Gastrocnemius medialis (tissue), 4 donors: ENCODE data around the gene ANKRD18B. TPM values are rescaled to one million over a fixed set of nuclear protein-coding genes. Genes with fewer than 3 reads are reported as not detected.
"Not testable (repeated sequence)": the region's sequence is repeated elsewhere in the genome, so short reads cannot be mapped to it uniquely, and the experiment has no call there.

Experiments used
- ATAC-seq, 2 donors: fragments of 150-250 bp; one replicate each; pipeline ENCODE4 v1.9.1; 2016
- DNase-seq, 2 donors: peaks; one replicate each; pipeline ENCODE4 v3.0.0-alpha.2; 2019
- H3K27ac ChIP-seq, 4 donors: fragments of 200-600 bp; sonication (generic); 1 replicate in 1 of 4; 2 replicates in 3 of 4; pipeline ENCODE4 v1.5.1; 2016 to 2018; ENCODE audit warnings: mild to moderate bottlenecking in 2 of 4, moderate library complexity in 1 of 4
- H3K27me3 ChIP-seq, 3 donors: fragments of 200-600 bp; sonication (generic) in 2 of 3; 1 replicate in 1 of 3; 2 replicates in 2 of 3; pipeline versions ENCODE4 v1.5.1 to v1.6.0; 2016 to 2019; ENCODE audit warnings: mild to moderate bottlenecking in 1 of 3, moderate library complexity in 1 of 3
- H3K36me3 ChIP-seq, 2 donors: fragments of 200-600 bp; sonication (generic) in 1 of 2; one replicate each; pipeline ENCODE4 v1.5.1; 2017 to 2018
- H3K4me1 ChIP-seq, 2 donors: fragments of 200-600 bp; sonication (generic) in 1 of 2; one replicate each; pipeline ENCODE4 v1.5.1; 2016 to 2017; ENCODE audit warnings: mild to moderate bottlenecking in 2 of 2
- H3K4me3 ChIP-seq, 4 donors: fragments of 200-600 bp; sonication (generic) in 3 of 4; 1 replicate in 1 of 4; 2 replicates in 3 of 4; pipeline ENCODE4 v1.5.1; 2016 to 2019; ENCODE audit warnings: mild to moderate bottlenecking in 2 of 4
- H3K9me3 ChIP-seq, 3 donors: fragments of 200-600 bp; sonication (generic) in 2 of 3; 1 replicate in 1 of 3; 2 replicates in 2 of 3; pipeline ENCODE4 v1.5.1; 2016 to 2019
- CTCF ChIP-seq, 5 experiments: fragments of 450-650 bp in 3 of 5; fragments of 200-600 bp in 2 of 5; sonication (generic) in 2 of 5; IDR thresholded peaks in 4 of 5; conservative IDR thresholded peaks in 1 of 5; 1 replicate in 4 of 5; 2 replicates in 1 of 5; pipeline ENCODE4 v1.5.1; 2016 to 2019; ENCODE audit warnings: antibody characterized with exemption in 5 of 5, mild to moderate bottlenecking in 3 of 5, moderate library complexity in 3 of 5
- POLR2A ChIP-seq, 2 donors: fragments of 450-650 bp; IDR thresholded peaks; one replicate each; pipeline ENCODE4 v1.6.1; 2017; ENCODE audit warnings: antibody characterized with exemption in 2 of 2, mild to moderate bottlenecking in 2 of 2, moderate library complexity in 2 of 2
- in situ Hi-C, 4 donors: fragments of 200-750 bp; cut with MboI; loops; one replicate each; pipeline versions ENCODE4 v1.15.0 to v1.8.0; 2017; ENCODE audit warnings: low sequenced_read_pairs in 4 of 4
- intact Hi-C: fragments of 100-400 bp; cut with DNase I; formaldehyde crosslinking; loops from one replicate; pipeline ENCODE4 v1.15.1; 2023; ENCODE audit warnings: low total_unique reads
- total RNA-seq, 4 donors: library from RNA; depleted of rRNA; stranded (reverse); fragments of >200 nt; gene quantifications; one replicate each; pipeline versions ENCODE4 v1.1.0 to v1.2.3, GENCODE V29; 2016

ANKRD18B gene
- total RNA-seq, 4 donors from 2014 or later = 0.22 to 3.9 TPM; not detected in 2

- H3K4me1 ChIP-seq, H3K9me3 ChIP-seq, in situ Hi-C loops, ATAC-seq, H3K4me3 ChIP-seq, H3K36me3 ChIP-seq, H3K27me3 ChIP-seq, DNase-seq, intact Hi-C loops, H3K27ac ChIP-seq: not testable (repeated sequence)
Measured at GRCh38 chr9:33598796-33599379, 74.8 kb downstream of the ANKRD18B start.

GRCh38 chr9:33600911-33601310 lies 76.9 kb downstream of the ANKRD18B start:
- intact Hi-C loops, H3K27me3 ChIP-seq, DNase-seq, H3K4me1 ChIP-seq, H3K27ac ChIP-seq, in situ Hi-C loops, H3K9me3 ChIP-seq, H3K36me3 ChIP-seq, H3K4me3 ChIP-seq, ATAC-seq: not testable (repeated sequence)

DNA sequence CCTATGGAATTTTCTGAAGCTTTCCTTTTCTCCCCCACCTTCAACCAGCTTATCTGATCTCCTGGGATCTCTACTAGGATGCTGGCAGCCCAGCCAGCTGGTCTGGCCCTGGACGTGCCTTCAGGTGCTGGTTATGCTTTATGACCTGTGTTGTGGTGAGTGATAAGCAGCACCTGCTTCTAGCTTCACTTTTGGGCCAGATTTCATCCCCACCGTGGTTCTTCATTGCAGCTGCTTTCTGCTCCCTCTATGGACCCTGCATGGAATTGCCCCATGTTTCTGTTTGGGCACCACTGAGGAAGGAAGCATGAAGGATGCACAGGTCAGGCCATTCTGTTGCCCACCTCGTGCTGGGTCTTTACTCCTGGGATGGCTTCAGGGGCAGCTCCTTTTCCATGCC lies 80.2 kb downstream of the ANKRD18B start:
- intact Hi-C loops, DNase-seq, H3K27me3 ChIP-seq, H3K27ac ChIP-seq, H3K9me3 ChIP-seq, H3K4me1 ChIP-seq, H3K4me3 ChIP-seq, in situ Hi-C loops, ATAC-seq, H3K36me3 ChIP-seq: not testable (repeated sequence)

- H3K27ac ChIP-seq, ATAC-seq, in situ Hi-C loops: not testable (repeated sequence)
Measured at GRCh38 chr9:33604936-33605335, 80.9 kb downstream of the ANKRD18B start.

DNA sequence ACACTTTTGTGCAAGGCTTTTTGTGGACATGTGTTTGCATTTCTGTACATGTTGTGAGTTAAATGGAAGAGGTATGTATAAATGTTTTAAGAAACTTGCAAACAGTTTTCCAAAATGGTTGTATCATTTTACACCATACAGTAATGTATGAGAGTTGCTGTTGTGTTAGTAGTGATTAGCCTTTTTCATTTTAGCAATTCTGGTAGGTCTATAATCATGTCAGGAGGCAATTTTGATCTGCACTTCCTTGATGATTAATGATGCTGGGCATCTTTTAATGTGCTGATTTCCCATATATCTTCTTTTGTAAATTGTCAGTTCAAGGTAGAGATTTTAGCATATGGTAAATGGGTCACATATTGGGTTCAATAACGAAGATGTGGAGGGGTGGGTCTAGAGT lies 87.3 kb downstream of the ANKRD18B start:
- no peak overlapping the region for H3K27ac ChIP-seq
- DNase-seq (no peak), ATAC-seq (no peak)
- no peaks in the 10 kb centered on the region for H3K9me3 ChIP-seq
- intact Hi-C loops = no loop called here
- TF ChIP-seq POLR2A (IDR thresholded peaks at IDR 0.05) = no peak
- no peak for TF ChIP-seq CTCF (IDR thresholded peaks at IDR 0.05 in 4 of 5, conservative IDR thresholded peaks at IDR 0.05 in 1 of 5)
- H3K27me3 ChIP-seq = no peaks in the 10 kb centered on the region
- H3K36me3 ChIP-seq = no peaks in the 10 kb centered on the region
- no peaks in the 10 kb centered on the region for H3K4me1 ChIP-seq
- in situ Hi-C loops = no loop called here
- no peak overlapping the region for H3K4me3 ChIP-seq

More at GRCh38 chr9:33604936-33605335, 80.9 kb downstream of the ANKRD18B start:
- intact Hi-C loops, H3K9me3 ChIP-seq, H3K27me3 ChIP-seq, H3K36me3 ChIP-seq, DNase-seq, H3K4me3 ChIP-seq, H3K4me1 ChIP-seq: not testable (repeated sequence)

DNA sequence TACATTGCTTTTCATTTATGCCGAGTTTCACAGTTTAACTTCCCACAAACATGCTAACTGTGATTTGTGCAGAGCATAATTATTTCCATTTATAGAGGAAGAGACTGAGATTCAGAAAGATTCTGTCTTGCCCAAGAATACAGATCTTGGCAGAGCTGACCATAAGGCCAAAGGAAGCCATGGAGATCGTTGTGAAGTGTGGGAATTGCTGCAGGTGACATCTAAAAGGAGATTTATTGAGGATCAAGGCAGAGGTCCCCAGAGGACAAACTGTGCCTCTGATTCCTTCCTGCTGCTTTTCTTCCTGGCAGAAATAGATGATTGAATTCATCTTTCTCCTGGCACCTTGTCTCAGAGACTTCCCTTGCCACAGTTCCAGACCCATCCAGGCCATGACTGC lies 88.4 kb downstream of the ANKRD18B start:
- H3K9me3 ChIP-seq, H3K4me1 ChIP-seq, DNase-seq, H3K36me3 ChIP-seq, in situ Hi-C loops, H3K27me3 ChIP-seq, H3K27ac ChIP-seq, ATAC-seq, H3K4me3 ChIP-seq, intact Hi-C loops: not testable (repeated sequence)

- in situ Hi-C loops = no loop called here
Measured at GRCh38 chr9:33614001-33614687, 90.1 kb downstream of the ANKRD18B start.

GRCh38 chr9:33618370-33618769 lies 94.3 kb downstream of the ANKRD18B start:
- peaks cover 9 to 16% of the 10 kb centered on the region in 2 donors for H3K4me1 ChIP-seq
- H3K4me3 ChIP-seq, in situ Hi-C loops, H3K36me3 ChIP-seq, H3K27ac ChIP-seq, ATAC-seq, intact Hi-C loops, H3K27me3 ChIP-seq, H3K9me3 ChIP-seq, DNase-seq: not testable (repeated sequence)

More at GRCh38 chr9:33614001-33614687, 90.1 kb downstream of the ANKRD18B start:
- TF ChIP-seq CTCF (IDR thresholded peaks at IDR 0.05 in 4 of 5, conservative IDR thresholded peaks at IDR 0.05 in 1 of 5) = no peak
- no peak for TF ChIP-seq POLR2A (IDR thresholded peaks at IDR 0.05)
- ATAC-seq = no peak
- Histone ChIP-seq H3K9me3 (no peaks in the 10 kb centered on the region), H3K4me1 (no peaks in the 10 kb centered on the region), H3K4me3 (no peak overlapping the region), H3K27me3 (no peaks in the 10 kb centered on the region), H3K27ac (no peak overlapping the region), H3K36me3 (no peaks in the 10 kb centered on the region)
- intact Hi-C loops = no loop called here
- DNase-seq = no peak
